ENCODE data around the gene TAS2R30. TPM values are rescaled to one million over a fixed set of nuclear protein-coding genes. Genes with fewer than 3 reads are reported as not detected.
A peak's percentile ranks its signal among the peaks of the same experiment; 100 is the strongest.

TAS2R30 gene
- total and polyA plus RNA-seq, 2 experiments from 2014 or later, result 0.17 to 4.1 TPM

GRCh38 chr12:11162502-11162901, 28.1 kb upstream of the TAS2R30 start:
- peaks cover 4% of the 10 kb centered on the region for H3K4me1 ChIP-seq (ENCODE audit: low read depth)
- H3K9me3 ChIP-seq (ENCODE audit: low read depth), result no peaks in the 10 kb centered on the region
- DNase-seq (ENCODE audit: low read depth in 1 of 2, low spot score in 1 of 2), result no peak
- no peak overlapping the region for H3K27ac ChIP-seq
- no peak overlapping the region for H3K4me3 ChIP-seq
- TF ChIP-seq CTCF (IDR thresholded peaks at IDR 0.05; ENCODE audit: low read depth, low read length), result no peak
- H3K36me3 ChIP-seq, result no peaks in the 10 kb centered on the region
- no peaks in the 10 kb centered on the region for H3K27me3 ChIP-seq

- no peak for TF ChIP-seq CTCF (IDR thresholded peaks at IDR 0.05; ENCODE audit: low read depth, low read length)
- Histone ChIP-seq H3K4me1 (ENCODE audit: low read depth) (no peaks in the 10 kb centered on the region), H3K9me3 (ENCODE audit: low read depth) (no peaks in the 10 kb centered on the region), H3K36me3 (no peaks in the 10 kb centered on the region), H3K27me3 (no peaks in the 10 kb centered on the region), H3K4me3 (no peak overlapping the region), H3K27ac (peak overlapping the region; percentile 24)
- DNase-seq (ENCODE audit: low read depth in 1 of 2, low spot score in 1 of 2), result no peak
Observed at GRCh38 chr12:11158885-11159444, 24.5 kb upstream of the TAS2R30 start.

- Histone ChIP-seq H3K4me3 (no peak overlapping the region), H3K27ac (no peak overlapping the region), H3K9me3 (ENCODE audit: low read depth) (no peaks in the 10 kb centered on the region), H3K4me1 (ENCODE audit: low read depth) (no peaks in the 10 kb centered on the region), H3K36me3 (peaks cover 3% of the 10 kb centered on the region), H3K27me3 (no peaks in the 10 kb centered on the region)
- no peak for TF ChIP-seq CTCF (IDR thresholded peaks at IDR 0.05; ENCODE audit: low read depth, low read length)
- no peak for DNase-seq (ENCODE audit: low read depth in 1 of 2, low spot score in 1 of 2)
Observed at GRCh38 chr12:11154400-11154925, 20.0 kb upstream of the TAS2R30 start.

GRCh38 chr12:11152725-11153124, 18.3 kb upstream of the TAS2R30 start:
- no peaks in the 10 kb centered on the region for H3K27me3 ChIP-seq
- no peak for TF ChIP-seq CTCF (IDR thresholded peaks at IDR 0.05; ENCODE audit: low read depth, low read length)
- no peak overlapping the region for H3K27ac ChIP-seq
- H3K9me3 ChIP-seq (ENCODE audit: low read depth), result no peaks in the 10 kb centered on the region
- H3K4me3 ChIP-seq, result no peak overlapping the region
- DNase-seq (ENCODE audit: low read depth in 1 of 2, low spot score in 1 of 2), result no peak
- no peaks in the 10 kb centered on the region for H3K4me1 ChIP-seq (ENCODE audit: low read depth)
- H3K36me3 ChIP-seq, result peaks cover 3% of the 10 kb centered on the region

- no peaks in the 10 kb centered on the region for H3K9me3 ChIP-seq (ENCODE audit: low read depth)
- H3K27ac ChIP-seq, result no peak overlapping the region
- no peak for TF ChIP-seq CTCF (IDR thresholded peaks at IDR 0.05; ENCODE audit: low read depth, low read length)
- no peaks in the 10 kb centered on the region for H3K27me3 ChIP-seq
- no peak for DNase-seq (ENCODE audit: low read depth in 1 of 2, low spot score in 1 of 2)
- H3K4me1 ChIP-seq (ENCODE audit: low read depth), result no peaks in the 10 kb centered on the region
- H3K4me3 ChIP-seq, result no peak overlapping the region
- peaks cover 3% of the 10 kb centered on the region for H3K36me3 ChIP-seq
Observed at GRCh38 chr12:11150832-11151231, 16.4 kb upstream of the TAS2R30 start.

Data from cardiac muscle cell (in vitro differentiated cells and primary cell).